ENCODE data around the gene CNPY1. TPM values are rescaled to one million over a fixed set of nuclear protein-coding genes. Genes with fewer than 3 reads are reported as not detected.

Gene CNPY1
- polyA plus RNA-seq, 4 donors: not detected

GRCh38 chr7:155536451-155536850, 9.9 kb downstream of the CNPY1 start:
- 58 to 73% (median 58%) methylated on average over 8 of the region's 8 CpGs for WGBS, 3 donors
- FAIRE-seq (no peak), DNase-seq (no peak)
- H3K27me3 ChIP-seq (ENCODE audit: control insufficient read depth in 3 of 3, insufficient read depth in 3 of 3, low read length in 3 of 3): peaks cover 0 to 70% (median 37%) of the 10 kb centered on the region in 3 donors
- H3K36me3 ChIP-seq (ENCODE audit: control insufficient read depth in 3 of 3, insufficient read depth in 2 of 3, low read depth in 1 of 3, low read length in 3 of 3): no peaks in the 10 kb centered on the region
- no peak overlapping the region for H3K27ac ChIP-seq (ENCODE audit: low read depth in 1 of 3, low read length in 2 of 3)
- no peaks in the 10 kb centered on the region for H3K9me3 ChIP-seq (ENCODE audit: control insufficient read depth in 2 of 2, insufficient read depth in 1 of 2, low read depth in 1 of 2, low read length in 1 of 2)
- peaks cover 0 to 6% (median 5%) of the 10 kb centered on the region in 3 donors for H3K4me1 ChIP-seq (ENCODE audit: control insufficient read depth in 3 of 3, insufficient read depth in 2 of 3, low read depth in 1 of 3, low read length in 2 of 3)
- no peak overlapping the region for H3K4me3 ChIP-seq (ENCODE audit: low read depth in 1 of 3, low read length in 3 of 3)

DNA sequence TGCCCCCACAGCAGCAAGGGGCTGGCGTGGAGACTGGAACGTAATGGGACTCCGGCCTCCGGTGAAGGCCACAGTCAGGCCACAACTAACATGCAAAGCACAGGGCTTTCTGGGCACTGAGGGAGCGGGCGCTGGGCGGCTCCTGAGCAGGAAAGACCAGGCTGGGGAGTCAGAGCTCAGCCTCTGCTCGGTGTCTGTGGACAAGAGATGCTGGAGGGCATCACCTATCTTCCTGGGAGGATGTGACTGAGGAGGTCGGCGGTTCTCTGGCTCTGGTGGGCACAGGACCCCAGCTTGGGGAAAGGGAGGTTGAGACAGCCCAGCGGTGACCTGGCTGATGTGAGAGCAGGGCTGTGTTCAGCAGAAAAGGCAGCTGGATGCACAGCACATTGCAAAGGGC, 11.7 kb downstream of the CNPY1 start:
- Histone ChIP-seq H3K36me3 (ENCODE audit: control insufficient read depth in 3 of 3, insufficient read depth in 2 of 3, low read depth in 1 of 3, low read length in 3 of 3) (no peaks in the 10 kb centered on the region), H3K27me3 (ENCODE audit: control insufficient read depth in 3 of 3, insufficient read depth in 3 of 3, low read length in 3 of 3) (peaks cover 0 to 78% (median 48%) of the 10 kb centered on the region in 3 donors), H3K27ac (ENCODE audit: low read depth in 1 of 3, low read length in 2 of 3) (no peak overlapping the region), H3K4me3 (ENCODE audit: low read depth in 1 of 3, low read length in 3 of 3) (no peak overlapping the region), H3K4me1 (ENCODE audit: control insufficient read depth in 3 of 3, insufficient read depth in 2 of 3, low read depth in 1 of 3, low read length in 2 of 3) (peaks cover 0 to 6% (median 5%) of the 10 kb centered on the region in 3 donors), H3K9me3 (ENCODE audit: control insufficient read depth in 2 of 2, insufficient read depth in 1 of 2, low read depth in 1 of 2, low read length in 1 of 2) (no peaks in the 10 kb centered on the region)
- WGBS, 3 donors: 72 to 78% (median 78%) methylated on average over 10 to 11 of the region's 11 CpGs
- FAIRE-seq (no peak), DNase-seq (no peak)

- WGBS, 3 donors: 18 to 27% (median 20%) methylated on average over 27 of the region's 27 CpGs
- DNase-seq (peak in 1 of 2 donors; percentile 28), FAIRE-seq (no peak)
- H3K36me3 ChIP-seq (ENCODE audit: control insufficient read depth in 3 of 3, insufficient read depth in 2 of 3, low read depth in 1 of 3, low read length in 3 of 3): no peaks in the 10 kb centered on the region
- no peak overlapping the region for H3K4me3 ChIP-seq (ENCODE audit: low read depth in 1 of 3, low read length in 3 of 3)
- H3K27me3 ChIP-seq (ENCODE audit: control insufficient read depth in 3 of 3, insufficient read depth in 3 of 3, low read length in 3 of 3): peaks cover 0 to 73% (median 49%) of the 10 kb centered on the region in 3 donors
- no peak overlapping the region for H3K27ac ChIP-seq (ENCODE audit: low read depth in 1 of 3, low read length in 2 of 3)
- H3K4me1 ChIP-seq (ENCODE audit: control insufficient read depth in 3 of 3, insufficient read depth in 2 of 3, low read depth in 1 of 3, low read length in 2 of 3): peaks cover 0 to 6% (median 5%) of the 10 kb centered on the region in 3 donors
- no peaks in the 10 kb centered on the region for H3K9me3 ChIP-seq (ENCODE audit: control insufficient read depth in 2 of 2, insufficient read depth in 1 of 2, low read depth in 1 of 2, low read length in 1 of 2)
These were observed 12.3 kb downstream of the CNPY1 start for GRCh38 chr7:155533827-155534690.

DNA sequence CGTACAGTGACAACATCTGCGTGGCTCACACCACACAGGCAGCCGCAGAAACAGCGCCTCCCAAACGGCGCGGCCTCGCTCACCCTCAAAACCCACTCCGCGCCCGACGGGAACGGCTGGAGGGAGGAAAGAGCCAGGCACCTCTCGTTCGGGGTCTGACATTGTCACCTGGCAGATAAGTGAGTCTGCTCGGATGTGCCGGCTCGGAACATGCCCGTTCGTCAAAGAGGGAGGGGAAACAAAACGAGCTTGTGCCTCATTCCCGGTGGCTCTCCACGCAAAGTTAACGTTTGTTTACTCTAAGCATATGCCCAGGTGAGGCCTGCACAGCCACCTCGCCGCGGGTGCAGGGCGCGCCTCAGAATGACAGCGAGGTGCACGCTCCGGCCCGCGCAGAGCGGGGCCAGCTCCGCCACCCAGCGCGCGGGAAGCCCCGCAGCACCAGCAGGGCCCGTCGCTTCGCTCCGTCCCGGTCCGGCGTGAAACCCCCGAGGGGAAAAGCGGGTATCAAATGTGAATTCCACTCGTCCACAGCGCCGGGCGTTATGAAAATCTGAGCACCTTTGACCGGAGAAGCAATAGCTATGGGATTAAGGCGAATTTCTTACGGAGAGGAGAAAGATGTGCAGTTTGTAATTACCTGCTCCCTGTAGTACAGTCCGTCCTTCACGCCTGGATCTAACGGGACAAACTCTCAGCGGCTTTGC, 13.1 kb downstream of the CNPY1 start:
- H3K27me3 ChIP-seq (ENCODE audit: control insufficient read depth in 3 of 3, insufficient read depth in 3 of 3, low read length in 3 of 3): peaks cover 0 to 74% (median 49%) of the 10 kb centered on the region in 3 donors

DNA sequence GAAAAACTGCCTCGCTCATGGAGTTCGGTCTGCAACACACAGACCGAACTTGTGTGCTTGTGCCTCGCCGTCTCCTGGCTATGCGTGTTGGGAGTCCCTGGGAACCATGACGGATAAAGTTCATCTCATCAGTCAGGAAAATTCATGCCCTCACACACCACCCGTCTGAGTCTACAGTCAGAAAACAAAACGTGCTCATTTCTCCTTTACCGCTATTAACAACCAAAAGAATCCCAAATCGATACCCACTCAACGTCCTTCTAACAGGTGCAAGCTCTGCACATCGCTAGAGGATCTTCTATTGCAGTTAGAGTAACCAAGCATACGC, 13.6 kb downstream of the CNPY1 start:
- Histone ChIP-seq H3K4me3 (ENCODE audit: low read depth in 1 of 3, low read length in 3 of 3) (no peak overlapping the region), H3K4me1 (ENCODE audit: control insufficient read depth in 3 of 3, insufficient read depth in 2 of 3, low read depth in 1 of 3, low read length in 2 of 3) (peaks cover 0 to 6% (median 5%) of the 10 kb centered on the region in 3 donors), H3K27ac (ENCODE audit: low read depth in 1 of 3, low read length in 2 of 3) (no peak overlapping the region), H3K27me3 (ENCODE audit: control insufficient read depth in 3 of 3, insufficient read depth in 3 of 3, low read length in 3 of 3) (peaks cover 0 to 76% (median 49%) of the 10 kb centered on the region in 3 donors), H3K36me3 (ENCODE audit: control insufficient read depth in 3 of 3, insufficient read depth in 2 of 3, low read depth in 1 of 3, low read length in 3 of 3) (no peaks in the 10 kb centered on the region), H3K9me3 (ENCODE audit: control insufficient read depth in 2 of 2, insufficient read depth in 1 of 2, low read depth in 1 of 2, low read length in 1 of 2) (no peaks in the 10 kb centered on the region)
- FAIRE-seq: no peak
- WGBS, 3 donors: 24 to 26% (median 25%) methylated on average over 14 of the region's 14 CpGs
- DNase-seq: no peak

More for the DNA sequence above, 13.1 kb downstream of the CNPY1 start:
- FAIRE-seq: no peak
- H3K4me3 ChIP-seq (ENCODE audit: low read depth in 1 of 3, low read length in 3 of 3): no peak overlapping the region
- H3K27ac ChIP-seq (ENCODE audit: low read depth in 1 of 3, low read length in 2 of 3): no peak overlapping the region
- DNase-seq: peak in 1 of 2 donors; percentile 20
- no peaks in the 10 kb centered on the region for H3K9me3 ChIP-seq (ENCODE audit: control insufficient read depth in 2 of 2, insufficient read depth in 1 of 2, low read depth in 1 of 2, low read length in 1 of 2)
- no peaks in the 10 kb centered on the region for H3K36me3 ChIP-seq (ENCODE audit: control insufficient read depth in 3 of 3, insufficient read depth in 2 of 3, low read depth in 1 of 3, low read length in 3 of 3)
- WGBS, 3 donors: 1 to 4% (median 2%) methylated on average over 60 of the region's 60 CpGs
- H3K4me1 ChIP-seq (ENCODE audit: control insufficient read depth in 3 of 3, insufficient read depth in 2 of 3, low read depth in 1 of 3, low read length in 2 of 3): peaks cover 0 to 6% (median 5%) of the 10 kb centered on the region in 3 donors

DNA sequence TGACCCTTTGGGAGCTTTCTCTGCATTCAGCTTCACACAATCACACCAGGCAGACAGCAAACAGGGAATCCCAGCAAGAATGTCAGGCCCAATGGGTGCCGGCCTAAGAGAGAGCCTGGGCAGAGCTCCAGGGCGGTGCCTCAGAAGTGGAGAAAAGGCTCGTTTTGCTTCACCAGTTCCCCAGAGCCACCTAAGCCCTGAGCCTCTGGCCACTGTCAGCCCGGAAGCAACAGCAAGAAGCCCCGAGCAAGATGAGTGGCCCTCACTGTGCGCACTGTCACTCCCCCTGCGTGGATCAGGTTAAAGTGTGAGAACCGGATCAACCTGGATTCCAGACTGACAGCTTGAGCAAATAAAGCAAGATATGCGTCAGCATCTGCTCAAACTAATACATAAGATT, 14.7 kb downstream of the CNPY1 start:
- Histone ChIP-seq H3K27ac (ENCODE audit: low read depth in 1 of 3, low read length in 2 of 3) (no peak overlapping the region), H3K4me1 (ENCODE audit: control insufficient read depth in 3 of 3, insufficient read depth in 2 of 3, low read depth in 1 of 3, low read length in 2 of 3) (peaks cover 0 to 6% (median 5%) of the 10 kb centered on the region in 3 donors), H3K27me3 (ENCODE audit: control insufficient read depth in 3 of 3, insufficient read depth in 3 of 3, low read length in 3 of 3) (peaks cover 0 to 75% (median 49%) of the 10 kb centered on the region in 3 donors), H3K4me3 (ENCODE audit: low read depth in 1 of 3, low read length in 3 of 3) (no peak overlapping the region), H3K36me3 (ENCODE audit: control insufficient read depth in 3 of 3, insufficient read depth in 2 of 3, low read depth in 1 of 3, low read length in 3 of 3) (no peaks in the 10 kb centered on the region), H3K9me3 (ENCODE audit: control insufficient read depth in 2 of 2, insufficient read depth in 1 of 2, low read depth in 1 of 2, low read length in 1 of 2) (no peaks in the 10 kb centered on the region)
- DNase-seq: no peak
- 11 to 15% (median 13%) methylated on average over 9 of the region's 9 CpGs for WGBS, 3 donors
- FAIRE-seq: no peak

DNA sequence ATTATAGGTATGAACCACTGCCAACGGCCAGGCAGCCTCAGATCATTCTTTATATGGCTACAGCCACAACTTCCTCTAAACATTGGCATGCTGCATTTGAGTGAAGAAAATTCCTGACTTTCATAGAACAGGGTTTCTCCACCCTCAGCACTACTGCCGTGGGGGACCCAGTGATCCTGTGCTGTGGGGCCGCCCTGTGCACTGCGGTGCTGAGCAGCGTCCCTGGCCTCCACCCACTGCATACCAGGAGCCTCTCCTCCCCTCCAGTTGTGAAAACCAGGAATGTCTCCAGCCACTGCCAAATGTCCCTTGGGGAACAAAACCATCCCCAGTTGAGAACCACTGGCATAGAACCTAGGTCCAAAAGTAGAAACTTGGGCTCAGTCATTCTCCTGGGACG, 15.8 kb downstream of the CNPY1 start:
- no peak for FAIRE-seq
- 62 to 70% (median 67%) methylated on average over 6 of the region's 6 CpGs for WGBS, 3 donors
- H3K36me3 ChIP-seq (ENCODE audit: control insufficient read depth in 3 of 3, insufficient read depth in 2 of 3, low read depth in 1 of 3, low read length in 3 of 3): no peaks in the 10 kb centered on the region
- H3K27ac ChIP-seq (ENCODE audit: low read depth in 1 of 3, low read length in 2 of 3): no peak overlapping the region
- H3K9me3 ChIP-seq (ENCODE audit: control insufficient read depth in 2 of 2, insufficient read depth in 1 of 2, low read depth in 1 of 2, low read length in 1 of 2): no peaks in the 10 kb centered on the region
- DNase-seq: no peak
- H3K27me3 ChIP-seq (ENCODE audit: control insufficient read depth in 3 of 3, insufficient read depth in 3 of 3, low read length in 3 of 3): peaks cover 0 to 68% (median 40%) of the 10 kb centered on the region in 3 donors
- no peak overlapping the region for H3K4me3 ChIP-seq (ENCODE audit: low read depth in 1 of 3, low read length in 3 of 3)
- peaks cover 0 to 6% (median 5%) of the 10 kb centered on the region in 3 donors for H3K4me1 ChIP-seq (ENCODE audit: control insufficient read depth in 3 of 3, insufficient read depth in 2 of 3, low read depth in 1 of 3, low read length in 2 of 3)

- Histone ChIP-seq H3K27me3 (ENCODE audit: control insufficient read depth in 3 of 3, insufficient read depth in 3 of 3, low read length in 3 of 3) (peaks cover 0 to 60% (median 38%) of the 10 kb centered on the region in 3 donors), H3K4me3 (ENCODE audit: low read depth in 1 of 3, low read length in 3 of 3) (no peak overlapping the region), H3K36me3 (ENCODE audit: control insufficient read depth in 3 of 3, insufficient read depth in 2 of 3, low read depth in 1 of 3, low read length in 3 of 3) (no peaks in the 10 kb centered on the region), H3K27ac (ENCODE audit: low read depth in 1 of 3, low read length in 2 of 3) (no peak overlapping the region), H3K4me1 (ENCODE audit: control insufficient read depth in 3 of 3, insufficient read depth in 2 of 3, low read depth in 1 of 3, low read length in 2 of 3) (peaks cover 0 to 6% (median 5%) of the 10 kb centered on the region in 3 donors), H3K9me3 (ENCODE audit: control insufficient read depth in 2 of 2, insufficient read depth in 1 of 2, low read depth in 1 of 2, low read length in 1 of 2) (no peaks in the 10 kb centered on the region)
- WGBS, 3 donors: 80 to 89% (median 85%) methylated on average over 11 of the region's 11 CpGs
- no peak for DNase-seq
- no peak for FAIRE-seq
These were observed 16.5 kb downstream of the CNPY1 start for GRCh38 chr7:155529845-155530244.
